Fibroblast of villous mesenchyme (primary cell): ENCODE measurements around the gene PTGFRN. TPM values are rescaled to one million over a fixed set of nuclear protein-coding genes. Genes with fewer than 3 reads are reported as not detected.

ENCODE experiments used
- DNase-seq: peaks from one replicate; pipeline ENCODE4 v3.0.0-alpha.2; 2010; ENCODE audit warnings: low read depth
- H3K4me3 ChIP-seq: 2 replicates; pipeline ENCODE4 v1.5.1; 2011; ENCODE audit warnings: low read depth, mild to moderate bottlenecking, low read length
- CTCF ChIP-seq: IDR thresholded peaks from 2 replicates; pipeline ENCODE4 v1.5.1; 2012; ENCODE audit warnings: low read depth, mild to moderate bottlenecking, low read length; ENCODE audit not compliant: insufficient read depth
- total RNA-seq: library from RNA; depleted of rRNA; stranded (reverse); fragments of >200 nt; gene quantifications from 2 replicates; pipeline ENCODE4 v1.2.3, GENCODE V29; 2012

Gene PTGFRN
- total RNA-seq, 1 donor: 22.9 TPM

DNA sequence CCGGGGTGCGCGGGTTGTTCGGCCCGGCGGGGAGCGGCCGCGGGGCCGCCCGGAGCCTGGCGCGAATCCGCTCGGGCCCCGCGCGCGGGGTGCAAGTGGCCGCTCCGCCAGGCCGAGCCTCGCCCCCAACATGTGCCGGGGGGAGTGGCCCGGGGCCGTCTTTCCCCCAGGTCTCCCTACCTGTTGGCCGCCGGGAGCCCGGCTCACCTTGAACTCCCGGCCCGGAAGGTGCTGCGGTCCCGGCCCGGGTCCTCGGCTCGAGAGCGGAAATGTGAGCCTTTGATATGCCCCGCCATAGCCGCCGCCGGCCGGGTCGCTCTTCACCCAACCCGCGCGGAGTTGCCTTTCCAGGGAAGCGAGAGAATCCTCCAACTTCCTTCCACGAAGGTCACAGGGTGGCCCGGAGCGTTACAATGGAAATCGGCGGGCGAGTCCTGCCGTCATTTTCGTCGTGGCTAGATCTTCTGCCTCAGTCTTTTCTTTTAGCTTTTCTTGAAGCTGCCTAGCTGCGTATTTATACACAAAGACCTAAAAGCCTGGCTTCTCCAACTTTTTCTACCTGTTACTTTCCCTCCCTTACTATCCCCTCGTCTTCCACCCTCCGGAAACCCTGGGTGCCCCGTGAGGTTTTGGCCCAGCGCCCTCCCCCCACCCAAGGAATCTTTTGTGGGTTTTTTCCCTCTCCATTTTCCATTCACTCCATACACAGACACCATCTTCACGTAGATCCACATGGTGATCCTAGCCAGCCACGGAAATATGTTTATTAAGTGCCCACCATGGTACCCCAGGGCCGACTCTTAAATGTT, 867 bp downstream of the PTGFRN start:
- TF ChIP-seq CTCF: no peak
- peak overlapping the region; percentile 52 for H3K4me3 ChIP-seq
- DNase-seq: no peak

GRCh38 chr1:116911188-116911553, 1.5 kb downstream of the PTGFRN start:
- TF ChIP-seq CTCF: no peak
- no peak for DNase-seq
- no peak overlapping the region for H3K4me3 ChIP-seq

DNA sequence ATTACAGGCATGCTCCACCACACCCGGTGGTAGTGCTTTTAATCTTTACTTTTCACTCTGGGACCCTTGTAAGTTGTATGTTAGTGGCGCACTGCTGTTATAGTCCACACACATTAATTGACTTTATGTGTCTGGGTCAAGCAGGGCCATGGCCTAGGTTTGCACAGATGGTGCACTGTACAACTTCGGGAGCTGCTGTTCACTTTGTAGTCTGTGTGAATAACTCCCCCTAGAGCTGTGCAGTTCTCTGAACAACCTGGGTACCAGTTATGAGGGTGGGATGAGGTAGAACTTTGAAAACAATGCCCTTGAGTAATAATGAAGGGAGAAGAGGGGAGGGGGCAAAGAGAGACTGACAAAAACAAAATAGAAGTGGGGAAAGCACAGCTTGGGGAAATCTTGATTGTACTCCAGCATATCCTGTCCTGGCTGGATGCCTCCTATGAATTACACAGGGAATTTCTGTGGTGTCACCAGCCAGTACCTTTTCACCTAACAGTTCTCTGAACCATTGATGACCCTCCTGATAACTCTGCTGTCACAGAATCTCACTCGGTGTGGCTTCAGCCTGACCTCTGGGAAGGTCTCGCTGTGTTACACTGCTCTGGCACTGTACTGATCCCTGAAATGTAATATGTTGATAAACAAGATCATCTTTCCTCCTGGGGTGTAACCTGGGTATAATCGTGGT, 2.2 kb downstream of the PTGFRN start:
- DNase-seq: no peak
- no peak overlapping the region for H3K4me3 ChIP-seq
- TF ChIP-seq CTCF: no peak

DNA sequence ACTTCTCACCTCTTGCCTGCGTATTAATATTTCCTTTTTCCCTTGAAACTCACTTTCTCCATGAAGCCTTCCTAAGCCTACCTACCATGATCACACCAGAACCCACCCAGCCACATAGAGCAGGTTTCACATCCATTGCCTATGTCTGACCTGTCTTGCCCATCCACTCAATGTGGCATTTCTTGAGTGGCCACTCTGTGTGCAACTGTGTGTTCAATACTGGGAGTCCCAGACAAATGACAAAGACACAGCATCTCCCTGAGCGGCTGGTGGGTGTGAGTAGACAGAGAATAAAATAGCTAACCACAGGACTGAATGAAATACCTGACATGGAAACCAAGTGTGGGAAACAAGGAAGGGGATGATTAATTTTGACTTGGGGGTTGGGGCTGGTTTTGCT, 3.1 kb downstream of the PTGFRN start:
- no peak for TF ChIP-seq CTCF
- H3K4me3 ChIP-seq: no peak overlapping the region
- no peak for DNase-seq

- TF ChIP-seq CTCF: no peak
- no peak for DNase-seq
- H3K4me3 ChIP-seq: no peak overlapping the region
Observed at GRCh38 chr1:116913941-116914340, 4.2 kb downstream of the PTGFRN start.

GRCh38 chr1:116914667-116915066, 5.0 kb downstream of the PTGFRN start:
- DNase-seq: no peak
- no peak overlapping the region for H3K4me3 ChIP-seq
- TF ChIP-seq CTCF: no peak
